Measurements from ENCODE around the gene PRKCQ.

Gene PRKCQ

GRCh38 chr10:6514844-6515780, 65.0 kb downstream of the PRKCQ start:
- Histone ChIP-seq H3K4me3 (ENCODE audit: low read length in 2 of 2) (no peak overlapping the region), H3K9me3 (ENCODE audit: control insufficient read depth in 2 of 2, low read length in 2 of 2) (no peaks in the 10 kb centered on the region), H3K27me3 (ENCODE audit: control insufficient read depth in 2 of 2, insufficient read depth in 2 of 2, low read length in 2 of 2) (no peaks in the 10 kb centered on the region), H3K36me3 (ENCODE audit: control insufficient read depth in 2 of 2, insufficient read depth in 2 of 2, low read length in 2 of 2) (no peaks in the 10 kb centered on the region), H3K4me1 (ENCODE audit: control insufficient read depth in 2 of 2, insufficient read depth in 2 of 2, low read length in 2 of 2) (no peaks in the 10 kb centered on the region), H3K27ac (ENCODE audit: low read depth in 2 of 2, low read length in 2 of 2) (no peak overlapping the region), H3K9ac (ENCODE audit: low read depth in 1 of 2, low read length in 2 of 2) (no peak overlapping the region)

GRCh38 chr10:6514180-6514579, 65.9 kb downstream of the PRKCQ start:
- no peaks in the 10 kb centered on the region for H3K27me3 ChIP-seq (ENCODE audit: control insufficient read depth in 2 of 2, insufficient read depth in 2 of 2, low read length in 2 of 2)
- H3K9me3 ChIP-seq (ENCODE audit: control insufficient read depth in 2 of 2, low read length in 2 of 2): no peaks in the 10 kb centered on the region
- no peak overlapping the region for H3K27ac ChIP-seq (ENCODE audit: low read depth in 2 of 2, low read length in 2 of 2)
- H3K4me1 ChIP-seq (ENCODE audit: control insufficient read depth in 2 of 2, insufficient read depth in 2 of 2, low read length in 2 of 2): no peaks in the 10 kb centered on the region
- H3K9ac ChIP-seq (ENCODE audit: low read depth in 1 of 2, low read length in 2 of 2): no peak overlapping the region
- no peak overlapping the region for H3K4me3 ChIP-seq (ENCODE audit: low read length in 2 of 2)
- H3K36me3 ChIP-seq (ENCODE audit: control insufficient read depth in 2 of 2, insufficient read depth in 2 of 2, low read length in 2 of 2): no peaks in the 10 kb centered on the region

- no peaks in the 10 kb centered on the region for H3K36me3 ChIP-seq (ENCODE audit: control insufficient read depth in 2 of 2, insufficient read depth in 2 of 2, low read length in 2 of 2)
- H3K9ac ChIP-seq (ENCODE audit: low read depth in 1 of 2, low read length in 2 of 2): no peak overlapping the region
- H3K9me3 ChIP-seq (ENCODE audit: control insufficient read depth in 2 of 2, low read length in 2 of 2): no peaks in the 10 kb centered on the region
- H3K27me3 ChIP-seq (ENCODE audit: control insufficient read depth in 2 of 2, insufficient read depth in 2 of 2, low read length in 2 of 2): no peaks in the 10 kb centered on the region
- H3K4me3 ChIP-seq (ENCODE audit: low read length in 2 of 2): no peak overlapping the region
- H3K27ac ChIP-seq (ENCODE audit: low read depth in 2 of 2, low read length in 2 of 2): no peak overlapping the region
- no peaks in the 10 kb centered on the region for H3K4me1 ChIP-seq (ENCODE audit: control insufficient read depth in 2 of 2, insufficient read depth in 2 of 2, low read length in 2 of 2)
Measured at GRCh38 chr10:6513476-6513875, 66.6 kb downstream of the PRKCQ start.

GRCh38 chr10:6512182-6512581, 67.9 kb downstream of the PRKCQ start:
- Histone ChIP-seq H3K4me1 (ENCODE audit: control insufficient read depth in 2 of 2, insufficient read depth in 2 of 2, low read length in 2 of 2) (no peaks in the 10 kb centered on the region), H3K9me3 (ENCODE audit: control insufficient read depth in 2 of 2, low read length in 2 of 2) (no peaks in the 10 kb centered on the region), H3K27me3 (ENCODE audit: control insufficient read depth in 2 of 2, insufficient read depth in 2 of 2, low read length in 2 of 2) (no peaks in the 10 kb centered on the region), H3K4me3 (ENCODE audit: low read length in 2 of 2) (no peak overlapping the region), H3K9ac (ENCODE audit: low read depth in 1 of 2, low read length in 2 of 2) (no peak overlapping the region), H3K36me3 (ENCODE audit: control insufficient read depth in 2 of 2, insufficient read depth in 2 of 2, low read length in 2 of 2) (no peaks in the 10 kb centered on the region), H3K27ac (ENCODE audit: low read depth in 2 of 2, low read length in 2 of 2) (no peak overlapping the region)

- Histone ChIP-seq H3K9me3 (ENCODE audit: control insufficient read depth in 2 of 2, low read length in 2 of 2) (no peaks in the 10 kb centered on the region), H3K9ac (ENCODE audit: low read depth in 1 of 2, low read length in 2 of 2) (no peak overlapping the region), H3K4me1 (ENCODE audit: control insufficient read depth in 2 of 2, insufficient read depth in 2 of 2, low read length in 2 of 2) (no peaks in the 10 kb centered on the region), H3K36me3 (ENCODE audit: control insufficient read depth in 2 of 2, insufficient read depth in 2 of 2, low read length in 2 of 2) (no peaks in the 10 kb centered on the region), H3K27me3 (ENCODE audit: control insufficient read depth in 2 of 2, insufficient read depth in 2 of 2, low read length in 2 of 2) (no peaks in the 10 kb centered on the region), H3K27ac (ENCODE audit: low read depth in 2 of 2, low read length in 2 of 2) (no peak overlapping the region), H3K4me3 (ENCODE audit: low read length in 2 of 2) (no peak overlapping the region)
Measured at GRCh38 chr10:6511347-6511746, 68.7 kb downstream of the PRKCQ start.

- no peak overlapping the region for H3K4me3 ChIP-seq (ENCODE audit: low read length in 2 of 2)
- no peaks in the 10 kb centered on the region for H3K4me1 ChIP-seq (ENCODE audit: control insufficient read depth in 2 of 2, insufficient read depth in 2 of 2, low read length in 2 of 2)
- no peaks in the 10 kb centered on the region for H3K27me3 ChIP-seq (ENCODE audit: control insufficient read depth in 2 of 2, insufficient read depth in 2 of 2, low read length in 2 of 2)
- H3K9ac ChIP-seq (ENCODE audit: low read depth in 1 of 2, low read length in 2 of 2): no peak overlapping the region
- H3K36me3 ChIP-seq (ENCODE audit: control insufficient read depth in 2 of 2, insufficient read depth in 2 of 2, low read length in 2 of 2): no peaks in the 10 kb centered on the region
- H3K27ac ChIP-seq (ENCODE audit: low read depth in 2 of 2, low read length in 2 of 2): no peak overlapping the region
- H3K9me3 ChIP-seq (ENCODE audit: control insufficient read depth in 2 of 2, low read length in 2 of 2): no peaks in the 10 kb centered on the region
Measured at GRCh38 chr10:6507311-6507710, 72.8 kb downstream of the PRKCQ start.

GRCh38 chr10:6505300-6505699, 74.8 kb downstream of the PRKCQ start:
- no peaks in the 10 kb centered on the region for H3K27me3 ChIP-seq (ENCODE audit: control insufficient read depth in 2 of 2, insufficient read depth in 2 of 2, low read length in 2 of 2)

GRCh38 chr10:6504296-6504695, 75.8 kb downstream of the PRKCQ start:
- no peaks in the 10 kb centered on the region for H3K36me3 ChIP-seq (ENCODE audit: control insufficient read depth in 2 of 2, insufficient read depth in 2 of 2, low read length in 2 of 2)
- H3K4me1 ChIP-seq (ENCODE audit: control insufficient read depth in 2 of 2, insufficient read depth in 2 of 2, low read length in 2 of 2): no peaks in the 10 kb centered on the region
- H3K9ac ChIP-seq (ENCODE audit: low read depth in 1 of 2, low read length in 2 of 2): no peak overlapping the region
- H3K27me3 ChIP-seq (ENCODE audit: control insufficient read depth in 2 of 2, insufficient read depth in 2 of 2, low read length in 2 of 2): no peaks in the 10 kb centered on the region
- H3K4me3 ChIP-seq (ENCODE audit: low read length in 2 of 2): no peak overlapping the region
- H3K27ac ChIP-seq (ENCODE audit: low read depth in 2 of 2, low read length in 2 of 2): no peak overlapping the region
- no peaks in the 10 kb centered on the region for H3K9me3 ChIP-seq (ENCODE audit: control insufficient read depth in 2 of 2, low read length in 2 of 2)

More at GRCh38 chr10:6505300-6505699, 74.8 kb downstream of the PRKCQ start:
- Histone ChIP-seq H3K4me3 (ENCODE audit: low read length in 2 of 2) (no peak overlapping the region), H3K4me1 (ENCODE audit: control insufficient read depth in 2 of 2, insufficient read depth in 2 of 2, low read length in 2 of 2) (no peaks in the 10 kb centered on the region), H3K9me3 (ENCODE audit: control insufficient read depth in 2 of 2, low read length in 2 of 2) (no peaks in the 10 kb centered on the region), H3K27ac (ENCODE audit: low read depth in 2 of 2, low read length in 2 of 2) (no peak overlapping the region), H3K9ac (ENCODE audit: low read depth in 1 of 2, low read length in 2 of 2) (no peak overlapping the region), H3K36me3 (ENCODE audit: control insufficient read depth in 2 of 2, insufficient read depth in 2 of 2, low read length in 2 of 2) (no peaks in the 10 kb centered on the region)

GRCh38 chr10:6503171-6503570, 76.9 kb downstream of the PRKCQ start:
- no peaks in the 10 kb centered on the region for H3K4me1 ChIP-seq (ENCODE audit: control insufficient read depth in 2 of 2, insufficient read depth in 2 of 2, low read length in 2 of 2)
- no peaks in the 10 kb centered on the region for H3K9me3 ChIP-seq (ENCODE audit: control insufficient read depth in 2 of 2, low read length in 2 of 2)
- H3K27ac ChIP-seq (ENCODE audit: low read depth in 2 of 2, low read length in 2 of 2): no peak overlapping the region
- no peak overlapping the region for H3K4me3 ChIP-seq (ENCODE audit: low read length in 2 of 2)
- no peak overlapping the region for H3K9ac ChIP-seq (ENCODE audit: low read depth in 1 of 2, low read length in 2 of 2)
- no peaks in the 10 kb centered on the region for H3K36me3 ChIP-seq (ENCODE audit: control insufficient read depth in 2 of 2, insufficient read depth in 2 of 2, low read length in 2 of 2)
- H3K27me3 ChIP-seq (ENCODE audit: control insufficient read depth in 2 of 2, insufficient read depth in 2 of 2, low read length in 2 of 2): no peaks in the 10 kb centered on the region

- Histone ChIP-seq H3K9me3 (ENCODE audit: control insufficient read depth in 2 of 2, low read length in 2 of 2) (no peaks in the 10 kb centered on the region), H3K36me3 (ENCODE audit: control insufficient read depth in 2 of 2, insufficient read depth in 2 of 2, low read length in 2 of 2) (no peaks in the 10 kb centered on the region), H3K27ac (ENCODE audit: low read depth in 2 of 2, low read length in 2 of 2) (no peak overlapping the region)
Measured at GRCh38 chr10:6501931-6502330, 78.1 kb downstream of the PRKCQ start.

More at GRCh38 chr10:6501931-6502330, 78.1 kb downstream of the PRKCQ start:
- Histone ChIP-seq H3K4me1 (ENCODE audit: control insufficient read depth in 2 of 2, insufficient read depth in 2 of 2, low read length in 2 of 2) (no peaks in the 10 kb centered on the region), H3K4me3 (ENCODE audit: low read length in 2 of 2) (no peak overlapping the region), H3K27me3 (ENCODE audit: control insufficient read depth in 2 of 2, insufficient read depth in 2 of 2, low read length in 2 of 2) (no peaks in the 10 kb centered on the region), H3K9ac (ENCODE audit: low read depth in 1 of 2, low read length in 2 of 2) (no peak overlapping the region)

Data from mucosa of rectum (tissue), 2 donors.